ENCODE results near the gene ATP8B4. TPM values are rescaled to one million over a fixed set of nuclear protein-coding genes. Genes with fewer than 3 reads are reported as not detected.

Gene ATP8B4
- total and polyA plus RNA-seq, 10 of the 15 experiments (the other 5 are each of a cell fraction or from before 2014, with no cell fraction given), result 0.02 to 0.94 (median 0.19) TPM

DNA sequence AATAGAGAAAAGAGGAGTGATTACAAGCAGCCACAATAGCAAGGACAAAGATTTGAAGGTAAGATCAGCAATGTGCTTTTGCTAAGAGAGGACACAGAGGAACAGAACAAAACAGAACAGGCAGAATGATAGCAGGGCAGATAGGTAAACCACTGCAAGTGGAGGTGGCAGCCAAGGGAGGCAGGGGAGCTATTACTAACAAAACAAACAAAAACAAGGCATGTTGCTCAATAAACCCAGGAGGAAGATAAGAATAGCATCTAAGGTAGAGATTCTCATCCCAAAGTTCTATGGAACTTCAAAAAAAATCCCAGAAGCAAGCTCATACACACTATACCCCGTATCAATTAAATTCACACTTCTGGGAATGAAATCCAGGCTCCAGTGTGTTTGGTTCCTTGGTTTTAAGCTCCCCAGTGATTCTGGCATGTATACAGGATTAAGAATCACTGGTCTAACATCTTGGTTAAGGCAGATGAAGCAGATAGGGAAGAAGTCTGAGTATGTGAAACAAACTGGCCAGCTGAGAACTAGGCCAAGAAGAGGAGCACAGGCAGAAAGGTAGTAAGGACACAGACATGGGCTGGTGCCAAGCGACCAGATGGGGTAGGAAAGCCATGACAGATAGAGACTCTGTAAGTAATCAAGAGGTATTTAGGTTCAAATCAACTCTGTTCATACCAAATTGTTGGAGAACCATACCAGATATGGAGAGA, 309.0 kb downstream of the ATP8B4 start:
- no peaks in the 10 kb centered on the region for H4K20me1 ChIP-seq (ENCODE audit: control insufficient read depth, insufficient read depth)
- intact Hi-C loops (cut with micrococcal nuclease; ENCODE audit: unreplicated experiment), result no loop called here
- 5% methylated on average over 2 of the region's 2 CpGs for WGBS (ENCODE audit: insufficient coverage, insufficient replicate concordance, low lambda C conversion rate, missing lambda C conversion rate)
- ATAC-seq (no peak), DNase-seq (ENCODE audit: low read depth, low spot score) (no peak), FAIRE-seq (no peak)
- TF ChIP-seq, protein P1, sequence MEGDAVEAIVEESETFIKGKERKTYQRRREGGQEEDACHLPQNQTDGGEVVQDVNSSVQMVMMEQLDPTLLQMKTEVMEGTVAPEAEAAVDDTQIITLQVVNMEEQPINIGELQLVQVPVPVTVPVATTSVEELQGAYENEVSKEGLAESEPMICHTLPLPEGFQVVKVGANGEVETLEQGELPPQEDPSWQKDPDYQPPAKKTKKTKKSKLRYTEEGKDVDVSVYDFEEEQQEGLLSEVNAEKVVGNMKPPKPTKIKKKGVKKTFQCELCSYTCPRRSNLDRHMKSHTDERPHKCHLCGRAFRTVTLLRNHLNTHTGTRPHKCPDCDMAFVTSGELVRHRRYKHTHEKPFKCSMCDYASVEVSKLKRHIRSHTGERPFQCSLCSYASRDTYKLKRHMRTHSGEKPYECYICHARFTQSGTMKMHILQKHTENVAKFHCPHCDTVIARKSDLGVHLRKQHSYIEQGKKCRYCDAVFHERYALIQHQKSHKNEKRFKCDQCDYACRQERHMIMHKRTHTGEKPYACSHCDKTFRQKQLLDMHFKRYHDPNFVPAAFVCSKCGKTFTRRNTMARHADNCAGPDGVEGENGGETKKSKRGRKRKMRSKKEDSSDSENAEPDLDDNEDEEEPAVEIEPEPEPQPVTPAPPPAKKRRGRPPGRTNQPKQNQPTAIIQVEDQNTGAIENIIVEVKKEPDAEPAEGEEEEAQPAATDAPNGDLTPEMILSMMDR (IDR thresholded peaks at IDR 0.05 in 2 of 3, conservative IDR thresholded peaks at IDR 0.05 in 1 of 3; ENCODE audit: control insufficient read depth in 2 of 3, extremely low read depth in 1 of 3, insufficient read depth in 1 of 3, low read depth in 3 of 3, low read length in 3 of 3), result no peak
- TF ChIP-seq RUNX3 (IDR thresholded peaks at IDR 0.05; ENCODE audit: low read length) (no peak), ZSCAN29 (IDR thresholded peaks at IDR 0.05) (no peak), POLR2AphosphoS5 (IDR thresholded peaks at IDR 0.05; ENCODE audit: low read length) (no peak), E2F8 (IDR thresholded peaks at IDR 0.05; ENCODE audit: low read depth, partially characterized antibody) (no peak), RAD51 (IDR thresholded peaks at IDR 0.05) (no peak), RCOR1 (conservative IDR thresholded peaks at IDR 0.05; ENCODE audit: low read depth, low read length) (no peak), EED (IDR thresholded peaks at IDR 0.05; ENCODE audit: low read depth) (no peak), IKZF2 (IDR thresholded peaks at IDR 0.05) (no peak), YBX1 (IDR thresholded peaks at IDR 0.05) (no peak), CHD4 (IDR thresholded peaks at IDR 0.05) (no peak)
- TF ChIP-seq, protein P2, sequence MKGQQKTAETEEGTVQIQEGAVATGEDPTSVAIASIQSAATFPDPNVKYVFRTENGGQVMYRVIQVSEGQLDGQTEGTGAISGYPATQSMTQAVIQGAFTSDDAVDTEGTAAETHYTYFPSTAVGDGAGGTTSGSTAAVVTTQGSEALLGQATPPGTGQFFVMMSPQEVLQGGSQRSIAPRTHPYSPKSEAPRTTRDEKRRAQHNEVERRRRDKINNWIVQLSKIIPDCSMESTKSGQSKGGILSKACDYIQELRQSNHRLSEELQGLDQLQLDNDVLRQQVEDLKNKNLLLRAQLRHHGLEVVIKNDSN (IDR thresholded peaks at IDR 0.05; ENCODE audit: borderline replicate concordance, extremely low read length, insufficient read depth, low read depth, low read length), result no peak
- TF ChIP-seq, protein P3, sequence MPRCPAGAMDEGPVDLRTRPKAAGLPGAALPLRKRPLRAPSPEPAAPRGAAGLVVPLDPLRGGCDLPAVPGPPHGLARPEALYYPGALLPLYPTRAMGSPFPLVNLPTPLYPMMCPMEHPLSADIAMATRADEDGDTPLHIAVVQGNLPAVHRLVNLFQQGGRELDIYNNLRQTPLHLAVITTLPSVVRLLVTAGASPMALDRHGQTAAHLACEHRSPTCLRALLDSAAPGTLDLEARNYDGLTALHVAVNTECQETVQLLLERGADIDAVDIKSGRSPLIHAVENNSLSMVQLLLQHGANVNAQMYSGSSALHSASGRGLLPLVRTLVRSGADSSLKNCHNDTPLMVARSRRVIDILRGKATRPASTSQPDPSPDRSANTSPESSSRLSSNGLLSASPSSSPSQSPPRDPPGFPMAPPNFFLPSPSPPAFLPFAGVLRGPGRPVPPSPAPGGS (IDR thresholded peaks at IDR 0.05; ENCODE audit: borderline replicate concordance, insufficient read depth, low read depth, low read length, poor library complexity, severe bottlenecking), result no peak
- no TSS peak for BruUV-seq (replicated peaks)
- in situ Hi-C loops (cut with MboI), result no loop called here
- ChIA-PET POLR2A (interaction anchor here (0.5 kb wide), 1 partner anchor 565 kb away, joined by 5 read pairs; no protein-coding TSS in a partner anchor), RAD21 (ENCODE audit: unreplicated experiment) (no interaction called here), SMC1A (ENCODE audit: uncharacterized antibody, unreplicated experiment) (no interaction called here), CTCF (no interaction called here)
- no peaks in the 10 kb centered on the region for H3K4me1 ChIP-seq (ENCODE audit: control insufficient read depth, insufficient read depth, low read length)
- no peaks in the 10 kb centered on the region for H3K79me2 ChIP-seq (ENCODE audit: control insufficient read depth, insufficient read depth, low read length)
- H3K4me3 ChIP-seq, result no peak overlapping the region
- no peaks in the 10 kb centered on the region for H3K36me3 ChIP-seq (ENCODE audit: control insufficient read depth in 2 of 2, insufficient read depth in 2 of 2, low read length in 1 of 2)
- H3K9me3 ChIP-seq (replicated peaks; ENCODE audit: control insufficient read depth, insufficient read depth, low read length), result no peaks in the 10 kb centered on the region
- H3K27me3 ChIP-seq (replicated peaks in 1 of 2; ENCODE audit: control insufficient read depth in 2 of 2, insufficient read depth in 2 of 2, low read length in 1 of 2), result no peaks in the 10 kb centered on the region
- H3K4me2 ChIP-seq (ENCODE audit: control insufficient read depth, insufficient read depth), result no peak overlapping the region
- H3K27ac ChIP-seq (ENCODE audit: control insufficient read depth, insufficient read depth), result no peak overlapping the region
- no peak overlapping the region for H3K9ac ChIP-seq (ENCODE audit: control insufficient read depth, insufficient read depth, low read length)
- H2AFZ ChIP-seq (ENCODE audit: control insufficient read depth, low read depth, low read length), result no peak overlapping the region

Data from GM12878 (cell line).